Measurements from ENCODE around the gene UBR1. TPM values are rescaled to one million over a fixed set of nuclear protein-coding genes. Genes with fewer than 3 reads are reported as not detected.

The UBR1 gene
- total RNA-seq, 1 experiment from 2014 or later: 23.2 TPM

DNA sequence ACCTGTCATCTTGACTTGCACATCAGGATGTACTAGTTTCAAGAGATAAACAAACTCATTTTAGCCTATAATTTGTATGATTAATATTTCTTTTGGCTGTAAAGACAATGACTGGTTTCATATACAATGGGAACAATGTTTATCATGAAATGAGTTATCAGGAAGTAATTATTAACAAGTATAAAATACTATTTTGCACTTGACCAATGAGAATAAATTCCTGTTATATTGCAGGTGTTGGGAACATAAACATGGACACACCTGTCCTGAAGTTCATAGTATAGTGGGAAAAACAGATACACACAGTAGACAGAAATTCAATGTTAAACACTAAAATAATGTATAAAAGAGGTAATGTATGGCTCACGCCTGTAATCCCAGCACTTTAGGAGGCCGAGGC lies 56.9 kb downstream of the UBR1 start:
- POLR2A ChIA-PET: no interaction called here
- BruUV-seq (replicated peaks): no TSS peak

DNA sequence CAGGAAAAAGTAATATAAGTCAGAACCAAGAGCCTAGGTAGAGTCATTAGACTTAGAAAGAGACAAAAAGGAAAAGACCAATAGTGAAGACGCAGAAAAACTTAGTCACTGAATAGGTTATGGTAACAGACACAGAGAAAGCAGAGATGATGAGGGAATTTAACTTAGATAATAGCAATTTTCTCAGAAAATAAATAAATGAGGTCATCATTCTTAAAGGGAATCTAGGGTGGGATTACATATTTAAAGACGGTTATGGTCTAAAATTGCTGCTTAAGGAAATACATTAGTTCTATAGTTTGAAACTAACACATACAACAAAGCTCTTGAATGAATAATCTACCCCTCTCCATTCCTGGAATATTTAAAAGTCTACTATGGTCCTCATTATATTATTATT lies 59.4 kb downstream of the UBR1 start:
- ChIA-PET POLR2A (no interaction called here), CTCF (no interaction called here)
- intact Hi-C loops (cut with micrococcal nuclease; ENCODE audit: unreplicated experiment) (no loop called here), in situ Hi-C loops (cut with HindIII; ENCODE audit: low pct_unique_long_range_greater_than_20kb, low sequenced_read_pairs) (no loop called here)
- Histone ChIP-seq H3K36me3 (ENCODE audit: control insufficient read depth, insufficient read depth, low read length) (peaks cover 8% of the 10 kb centered on the region; the same call in 1 of the 2 replicates), H3K27me3 (ENCODE audit: control insufficient read depth, insufficient read depth, low read length) (no peaks in the 10 kb centered on the region), H3K9me3 (ENCODE audit: control insufficient read depth, insufficient read depth, low read depth, low read length) (no peaks in the 10 kb centered on the region), H3K27ac (ENCODE audit: low read length) (no peak overlapping the region), H3K4me1 (ENCODE audit: control insufficient read depth, insufficient read depth, low read length) (no peaks in the 10 kb centered on the region), H3K4me3 (ENCODE audit: low read depth in 2 of 2, low read length in 2 of 2) (no peak overlapping the region)
- no peak for DNase-seq (ENCODE audit: low read depth, low spot score)
- BruUV-seq (replicated peaks): no TSS peak
- TF ChIP-seq, protein P1, sequence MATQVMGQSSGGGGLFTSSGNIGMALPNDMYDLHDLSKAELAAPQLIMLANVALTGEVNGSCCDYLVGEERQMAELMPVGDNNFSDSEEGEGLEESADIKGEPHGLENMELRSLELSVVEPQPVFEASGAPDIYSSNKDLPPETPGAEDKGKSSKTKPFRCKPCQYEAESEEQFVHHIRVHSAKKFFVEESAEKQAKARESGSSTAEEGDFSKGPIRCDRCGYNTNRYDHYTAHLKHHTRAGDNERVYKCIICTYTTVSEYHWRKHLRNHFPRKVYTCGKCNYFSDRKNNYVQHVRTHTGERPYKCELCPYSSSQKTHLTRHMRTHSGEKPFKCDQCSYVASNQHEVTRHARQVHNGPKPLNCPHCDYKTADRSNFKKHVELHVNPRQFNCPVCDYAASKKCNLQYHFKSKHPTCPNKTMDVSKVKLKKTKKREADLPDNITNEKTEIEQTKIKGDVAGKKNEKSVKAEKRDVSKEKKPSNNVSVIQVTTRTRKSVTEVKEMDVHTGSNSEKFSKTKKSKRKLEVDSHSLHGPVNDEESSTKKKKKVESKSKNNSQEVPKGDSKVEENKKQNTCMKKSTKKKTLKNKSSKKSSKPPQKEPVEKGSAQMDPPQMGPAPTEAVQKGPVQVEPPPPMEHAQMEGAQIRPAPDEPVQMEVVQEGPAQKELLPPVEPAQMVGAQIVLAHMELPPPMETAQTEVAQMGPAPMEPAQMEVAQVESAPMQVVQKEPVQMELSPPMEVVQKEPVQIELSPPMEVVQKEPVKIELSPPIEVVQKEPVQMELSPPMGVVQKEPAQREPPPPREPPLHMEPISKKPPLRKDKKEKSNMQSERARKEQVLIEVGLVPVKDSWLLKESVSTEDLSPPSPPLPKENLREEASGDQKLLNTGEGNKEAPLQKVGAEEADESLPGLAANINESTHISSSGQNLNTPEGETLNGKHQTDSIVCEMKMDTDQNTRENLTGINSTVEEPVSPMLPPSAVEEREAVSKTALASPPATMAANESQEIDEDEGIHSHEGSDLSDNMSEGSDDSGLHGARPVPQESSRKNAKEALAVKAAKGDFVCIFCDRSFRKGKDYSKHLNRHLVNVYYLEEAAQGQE (IDR thresholded peaks at IDR 0.05; ENCODE audit: insufficient read depth in 1 of 2, low read depth in 2 of 2, low read length in 1 of 2): no peak
- TF ChIP-seq POLR2AphosphoS5 (IDR thresholded peaks at IDR 0.05; ENCODE audit: low read depth, low read length): no peak
- TF ChIP-seq, protein P2, sequence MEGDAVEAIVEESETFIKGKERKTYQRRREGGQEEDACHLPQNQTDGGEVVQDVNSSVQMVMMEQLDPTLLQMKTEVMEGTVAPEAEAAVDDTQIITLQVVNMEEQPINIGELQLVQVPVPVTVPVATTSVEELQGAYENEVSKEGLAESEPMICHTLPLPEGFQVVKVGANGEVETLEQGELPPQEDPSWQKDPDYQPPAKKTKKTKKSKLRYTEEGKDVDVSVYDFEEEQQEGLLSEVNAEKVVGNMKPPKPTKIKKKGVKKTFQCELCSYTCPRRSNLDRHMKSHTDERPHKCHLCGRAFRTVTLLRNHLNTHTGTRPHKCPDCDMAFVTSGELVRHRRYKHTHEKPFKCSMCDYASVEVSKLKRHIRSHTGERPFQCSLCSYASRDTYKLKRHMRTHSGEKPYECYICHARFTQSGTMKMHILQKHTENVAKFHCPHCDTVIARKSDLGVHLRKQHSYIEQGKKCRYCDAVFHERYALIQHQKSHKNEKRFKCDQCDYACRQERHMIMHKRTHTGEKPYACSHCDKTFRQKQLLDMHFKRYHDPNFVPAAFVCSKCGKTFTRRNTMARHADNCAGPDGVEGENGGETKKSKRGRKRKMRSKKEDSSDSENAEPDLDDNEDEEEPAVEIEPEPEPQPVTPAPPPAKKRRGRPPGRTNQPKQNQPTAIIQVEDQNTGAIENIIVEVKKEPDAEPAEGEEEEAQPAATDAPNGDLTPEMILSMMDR (IDR thresholded peaks at IDR 0.05): no peak
- no peak for TF ChIP-seq TCF7L2 (IDR thresholded peaks at IDR 0.05; ENCODE audit: low read depth, low read length)
- no peak for TF ChIP-seq SIN3A (IDR thresholded peaks at IDR 0.05; ENCODE audit: borderline replicate concordance, insufficient read depth, low read depth, low read length)
- no peak for ATAC-seq

More for the DNA sequence above, 56.9 kb downstream of the UBR1 start:
- no peak overlapping the region for H3K4me3 ChIP-seq (ENCODE audit: low read depth in 2 of 2, low read length in 2 of 2)
- CTCF ChIA-PET: no interaction called here
- in situ Hi-C loops (cut with HindIII; ENCODE audit: low pct_unique_long_range_greater_than_20kb, low sequenced_read_pairs): no loop called here
- no peaks in the 10 kb centered on the region for H3K4me1 ChIP-seq (ENCODE audit: control insufficient read depth, insufficient read depth, low read length)
- no peak for ATAC-seq
- no peaks in the 10 kb centered on the region for H3K9me3 ChIP-seq (ENCODE audit: control insufficient read depth, insufficient read depth, low read depth, low read length)
- peaks cover 8% of the 10 kb centered on the region for H3K36me3 ChIP-seq (ENCODE audit: control insufficient read depth, insufficient read depth, low read length)
- no peak for DNase-seq (ENCODE audit: low read depth, low spot score)
- intact Hi-C loops (cut with micrococcal nuclease; ENCODE audit: unreplicated experiment): no loop called here
- no peak overlapping the region for H3K27ac ChIP-seq (ENCODE audit: low read length)
- H3K27me3 ChIP-seq (ENCODE audit: control insufficient read depth, insufficient read depth, low read length): no peaks in the 10 kb centered on the region
- TF ChIP-seq, protein P1 (IDR thresholded peaks at IDR 0.05; ENCODE audit: insufficient read depth in 1 of 2, low read depth in 2 of 2, low read length in 1 of 2): no peak
- TF ChIP-seq POLR2AphosphoS5 (IDR thresholded peaks at IDR 0.05; ENCODE audit: low read depth, low read length) (no peak), TCF7L2 (IDR thresholded peaks at IDR 0.05; ENCODE audit: low read depth, low read length) (no peak), SIN3A (IDR thresholded peaks at IDR 0.05; ENCODE audit: borderline replicate concordance, insufficient read depth, low read depth, low read length) (no peak)
- TF ChIP-seq, protein P2 (IDR thresholded peaks at IDR 0.05): no peak
